GM19452 (cell line): ENCODE results near the gene SMAD6.
A peak's percentile ranks its signal among the peaks of the same experiment; 100 is the strongest.
"Not testable (repeated sequence)": the region's sequence is repeated elsewhere in the genome, so short reads cannot be mapped to it uniquely, and the experiment has no call there.

Source experiments
- ATAC-seq: cut with Tn5 transposase; IDR thresholded peaks from one replicate; pipeline ENCODE4 v1.9.1; 2021; ENCODE audit not compliant: unreplicated experiment

SMAD6 gene

DNA sequence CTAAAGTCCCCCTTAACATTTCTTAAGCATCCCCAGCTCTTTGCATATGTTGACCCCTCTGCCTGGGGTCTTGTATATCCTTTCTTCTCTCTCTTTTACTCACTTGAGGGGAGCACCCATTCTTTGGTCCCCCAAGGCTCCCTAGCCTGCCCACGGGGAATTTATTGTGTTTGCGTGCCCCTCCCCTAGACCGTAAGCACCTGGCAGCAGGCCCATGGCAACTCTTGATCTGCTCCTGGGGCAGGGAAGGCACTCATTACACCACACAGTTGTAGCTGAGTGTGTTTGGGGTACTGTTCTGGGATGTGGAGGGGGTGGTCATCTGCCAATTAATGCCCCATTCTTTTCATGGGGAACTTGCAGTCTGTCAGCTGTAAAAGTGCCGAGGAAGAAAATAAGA, 27.3 kb upstream of the SMAD6 start:
- no peak for ATAC-seq

GRCh38 chr15:66675446-66675845, 26.6 kb upstream of the SMAD6 start:
- ATAC-seq: no peak

DNA sequence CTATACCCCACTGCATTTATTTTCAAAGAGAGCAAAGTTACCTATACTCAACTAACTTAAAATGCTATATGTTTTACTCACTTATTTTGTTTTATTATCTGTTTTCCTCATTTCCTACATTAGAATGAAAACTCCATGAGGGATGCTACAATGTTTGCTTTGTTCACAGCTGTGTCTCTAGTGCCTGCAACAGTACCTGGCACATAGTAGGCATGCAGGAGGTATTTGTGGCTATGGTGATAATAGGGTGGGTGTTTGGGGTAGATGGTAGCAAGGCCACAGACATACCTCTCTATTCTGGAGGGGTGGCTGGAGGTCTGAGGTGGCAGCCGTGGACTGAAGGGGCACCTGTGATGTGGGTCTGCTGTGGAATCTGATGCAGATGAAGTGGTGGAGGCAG, 24.7 kb upstream of the SMAD6 start:
- ATAC-seq: no peak

- ATAC-seq: no peak
Observed at GRCh38 chr15:66679061-66679656, 22.9 kb upstream of the SMAD6 start.

DNA sequence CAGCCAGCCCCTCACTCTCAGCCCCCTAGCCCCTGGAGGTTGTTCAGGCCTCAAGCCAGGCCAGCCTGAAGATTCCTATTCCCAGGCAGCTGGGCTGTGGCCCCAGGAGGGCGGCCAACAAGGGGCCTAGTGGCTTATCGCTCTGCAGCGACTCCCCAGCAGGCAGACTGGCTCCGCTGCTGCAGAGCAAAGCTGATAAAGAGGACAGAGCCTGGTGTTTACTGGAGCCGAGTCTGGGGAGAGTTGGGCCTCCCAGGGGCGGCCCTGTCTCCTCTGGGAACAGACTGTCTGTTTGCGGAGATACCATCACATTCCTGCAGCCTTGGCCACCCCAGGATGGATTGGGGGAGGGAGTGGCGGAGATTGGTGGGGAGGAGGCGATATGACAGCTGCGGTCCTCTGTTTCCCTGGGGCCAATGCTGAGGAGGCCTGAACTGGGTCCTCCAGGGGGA, 22.4 kb upstream of the SMAD6 start:
- ATAC-seq: no peak

- no peak for ATAC-seq
Observed at GRCh38 chr15:66680502-66680901, 21.5 kb upstream of the SMAD6 start.

DNA sequence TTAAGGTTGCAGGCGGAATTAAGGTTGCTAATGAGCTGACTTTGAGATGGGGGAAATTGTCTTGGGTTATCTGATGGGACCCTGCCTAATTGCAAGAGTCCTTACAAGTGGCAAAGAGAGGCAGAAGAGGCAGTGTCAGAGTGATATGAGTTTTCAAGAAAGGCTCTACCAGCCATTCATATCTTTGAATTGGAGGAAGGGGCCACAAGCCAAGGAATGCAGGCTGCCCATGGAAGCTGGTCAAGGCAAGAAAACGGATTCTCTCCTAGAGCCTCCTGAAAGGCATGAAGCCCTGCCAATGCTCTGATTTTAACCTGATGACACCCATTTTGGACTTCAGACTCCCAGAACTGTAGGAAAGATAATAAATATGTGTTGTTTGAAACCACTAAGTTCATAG, 20.6 kb upstream of the SMAD6 start:
- ATAC-seq: no peak

- no peak for ATAC-seq
Observed at GRCh38 chr15:66682246-66682645, 19.8 kb upstream of the SMAD6 start.

DNA sequence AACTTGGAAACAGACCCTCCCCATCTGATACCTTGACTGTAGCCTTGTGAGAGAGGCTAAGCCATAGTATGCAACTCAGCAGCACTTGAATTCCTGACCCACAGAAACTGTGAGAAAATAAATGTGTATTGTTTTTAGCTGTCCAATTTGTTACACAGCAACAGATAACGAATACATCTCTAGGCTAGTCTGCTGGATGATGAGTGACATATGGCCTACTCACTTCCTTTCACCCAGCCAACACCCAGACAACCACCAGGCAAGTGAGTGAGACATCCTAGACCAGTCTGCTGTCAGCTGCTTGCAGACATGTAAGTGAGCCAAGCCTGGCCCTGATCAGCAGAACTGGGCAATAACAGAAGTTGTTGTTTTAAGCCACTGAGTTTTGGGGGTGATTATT, 19.2 kb upstream of the SMAD6 start:
- ATAC-seq: no peak

DNA sequence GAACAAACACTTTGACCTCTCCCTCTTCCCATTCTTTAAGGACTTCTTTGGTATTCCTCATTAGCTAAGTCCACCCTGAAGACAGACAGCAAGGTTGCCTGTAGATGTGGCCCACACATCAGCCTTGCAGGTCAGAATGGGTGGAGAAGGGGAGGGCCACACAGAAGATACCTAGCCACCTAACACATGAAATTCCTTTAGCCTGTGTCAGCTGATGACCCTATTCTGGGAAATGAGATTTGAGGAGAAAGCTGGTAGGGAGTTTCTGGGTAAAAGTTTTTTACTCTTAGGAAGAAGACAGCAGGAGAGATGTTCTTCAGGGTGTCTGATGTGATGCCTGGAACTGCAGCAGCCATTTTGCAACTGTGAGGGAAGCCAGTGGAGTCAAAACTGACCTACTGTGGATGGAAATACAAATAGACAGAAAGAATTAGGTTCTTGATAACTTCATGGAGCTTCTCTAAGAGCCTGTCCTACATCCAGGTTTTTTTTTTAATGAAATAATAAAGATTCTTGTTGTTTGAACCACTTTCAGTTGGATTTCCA, 17.8 kb upstream of the SMAD6 start:
- ATAC-seq: no peak

DNA sequence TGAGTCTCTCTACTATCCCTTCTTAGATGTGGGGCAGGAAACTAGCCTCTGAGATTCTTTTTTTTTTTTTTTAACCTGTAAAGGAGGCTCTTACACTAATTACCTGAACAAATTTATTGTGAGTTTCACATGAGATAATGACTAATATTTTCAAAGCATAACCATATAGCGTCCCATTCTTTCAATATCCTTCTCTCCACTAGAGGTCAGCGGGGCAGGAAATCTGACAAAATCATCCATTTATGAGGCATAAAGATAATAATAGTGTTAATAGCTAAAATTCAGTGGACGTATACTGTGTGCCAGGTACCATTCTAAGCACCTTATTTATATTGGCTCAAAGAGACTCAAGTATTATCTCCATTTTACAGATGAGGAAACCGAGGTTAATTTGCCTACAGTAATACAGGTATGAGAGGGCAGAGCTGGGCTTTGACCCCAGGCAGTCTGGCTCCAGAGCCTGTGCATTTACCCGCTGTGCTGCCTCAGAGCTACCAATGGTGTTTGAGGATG, 16.3 kb upstream of the SMAD6 start:
- ATAC-seq: no peak

DNA sequence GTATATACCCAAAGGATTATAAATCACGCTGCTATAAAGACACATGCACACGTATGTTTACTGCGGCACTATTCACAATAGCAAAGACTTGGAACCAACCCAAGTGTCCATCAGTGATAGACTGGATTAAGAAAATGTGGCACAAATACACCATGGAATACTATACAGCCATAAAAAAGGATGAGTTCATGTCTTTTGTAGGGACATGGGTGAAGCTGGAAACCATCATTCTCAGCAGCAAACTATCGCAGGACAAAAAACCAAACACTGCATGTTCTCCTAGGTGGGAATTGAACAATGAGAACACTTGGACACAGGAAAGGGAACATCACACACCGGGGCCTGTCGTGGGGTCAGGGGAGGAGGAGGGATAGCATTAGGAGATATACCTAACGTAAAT, 11.1 kb upstream of the SMAD6 start:
- ATAC-seq: not testable (repeated sequence)

- no peak for ATAC-seq
Observed at GRCh38 chr15:66691727-66692126, 10.3 kb upstream of the SMAD6 start.

DNA sequence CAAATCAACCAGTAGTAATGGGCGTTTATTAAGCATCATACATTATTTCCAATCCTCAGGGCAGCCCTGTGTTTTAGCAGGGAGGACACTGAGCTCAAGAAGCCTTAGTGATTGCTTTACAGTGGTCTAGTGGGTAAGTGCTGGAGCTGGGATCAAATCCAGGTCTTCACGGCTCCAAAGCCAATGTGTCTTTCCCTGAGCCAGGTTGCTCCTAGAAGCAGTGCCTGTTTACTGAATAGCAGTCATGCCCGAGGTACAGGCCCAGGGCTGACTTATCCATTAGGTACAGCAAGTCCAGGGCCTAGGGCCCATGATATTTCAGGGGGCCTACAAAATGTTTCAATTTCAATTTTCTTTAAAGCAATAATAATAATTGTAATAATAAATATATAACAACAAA, 9.6 kb upstream of the SMAD6 start:
- no peak for ATAC-seq

DNA sequence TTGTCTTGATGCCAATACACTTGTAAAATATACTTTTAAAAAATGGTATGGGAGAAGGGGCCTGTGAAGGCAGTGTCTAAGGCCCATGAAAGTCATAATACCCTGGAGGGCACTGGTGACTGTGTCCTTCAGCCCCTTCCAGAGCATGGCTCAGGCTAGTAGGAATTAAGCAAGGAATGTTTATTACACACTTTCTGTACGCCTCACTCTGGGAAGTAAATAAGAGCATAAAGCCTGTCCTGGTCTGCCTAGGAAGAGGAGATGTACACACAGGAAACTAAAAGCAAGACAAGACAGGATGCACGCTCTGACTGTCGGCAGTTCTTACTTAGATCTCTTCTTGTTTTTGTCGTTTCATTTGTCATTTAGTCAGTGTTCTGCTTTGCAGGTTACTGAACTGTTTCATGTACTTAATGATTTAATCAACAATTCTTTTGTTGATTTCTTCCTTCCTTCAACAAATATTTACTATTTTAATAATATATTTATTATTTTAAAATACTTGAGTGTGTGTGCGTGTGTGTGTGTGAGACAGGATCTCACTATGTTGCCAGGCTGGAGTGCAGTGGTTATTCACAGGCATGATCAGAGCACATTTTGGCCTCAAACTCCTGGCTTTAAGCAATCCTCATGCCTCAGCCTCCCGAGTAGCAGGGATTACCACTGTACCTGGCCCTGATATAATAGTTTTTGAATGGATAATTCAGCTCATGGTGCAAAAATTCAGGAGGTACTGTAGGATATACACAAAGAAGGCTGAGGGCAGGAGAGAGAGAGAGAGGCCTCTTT, 9.0 kb upstream of the SMAD6 start:
- ATAC-seq: no peak

DNA sequence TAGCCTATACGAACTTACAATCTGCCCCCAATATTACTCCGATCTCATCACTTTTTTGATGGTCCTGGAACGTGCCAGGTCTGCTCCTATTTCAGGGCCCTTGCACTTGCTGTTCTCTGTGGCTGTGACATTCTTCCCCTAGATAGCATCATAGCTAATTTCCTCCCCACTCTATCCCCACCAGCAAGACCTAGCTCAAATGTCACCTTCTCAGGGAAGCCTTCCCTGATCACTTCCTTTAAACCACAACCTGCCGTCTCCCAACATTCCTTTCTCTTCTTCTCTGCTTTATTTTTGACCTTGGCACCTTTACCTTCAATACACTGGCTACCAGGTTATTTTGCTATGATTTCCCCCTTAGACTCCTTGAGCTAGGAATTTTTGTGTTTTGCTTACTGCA, 5.3 kb upstream of the SMAD6 start:
- ATAC-seq: no peak

DNA sequence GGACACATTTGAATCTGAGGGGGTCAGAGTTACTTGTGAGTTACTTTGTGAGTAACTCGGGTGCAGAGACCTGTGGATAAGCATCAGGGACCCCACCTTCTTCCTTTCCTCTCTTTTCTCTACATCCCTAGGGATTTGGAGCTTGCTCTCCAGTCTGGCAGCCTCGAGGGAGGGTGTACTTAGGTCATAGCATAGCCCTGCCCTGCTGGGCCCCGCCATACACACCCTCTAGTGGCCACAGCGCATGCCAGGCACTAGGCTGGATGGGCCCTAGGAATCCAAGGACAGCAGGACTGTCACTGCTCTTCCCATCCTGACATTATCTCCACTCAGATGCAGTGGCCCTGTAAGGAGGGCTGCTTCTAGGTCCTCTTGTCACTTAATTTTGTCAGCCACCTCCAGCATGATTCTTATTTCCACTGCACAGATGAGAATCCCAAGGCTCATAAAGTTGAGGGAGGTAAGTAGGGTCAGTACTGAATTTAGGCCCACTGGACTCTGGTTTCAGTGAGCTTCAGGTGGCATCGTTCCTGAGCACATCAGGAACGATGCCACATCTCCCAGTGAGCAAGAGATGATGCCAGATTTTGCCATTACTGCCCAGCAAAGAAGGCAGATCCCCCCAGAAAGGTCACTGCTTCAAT, 3.6 kb upstream of the SMAD6 start:
- no peak for ATAC-seq

- no peak for ATAC-seq
Observed at GRCh38 chr15:66698971-66699370, 3.1 kb upstream of the SMAD6 start.

- ATAC-seq: no peak
Observed at GRCh38 chr15:66700412-66700801, 1.6 kb upstream of the SMAD6 start.

DNA sequence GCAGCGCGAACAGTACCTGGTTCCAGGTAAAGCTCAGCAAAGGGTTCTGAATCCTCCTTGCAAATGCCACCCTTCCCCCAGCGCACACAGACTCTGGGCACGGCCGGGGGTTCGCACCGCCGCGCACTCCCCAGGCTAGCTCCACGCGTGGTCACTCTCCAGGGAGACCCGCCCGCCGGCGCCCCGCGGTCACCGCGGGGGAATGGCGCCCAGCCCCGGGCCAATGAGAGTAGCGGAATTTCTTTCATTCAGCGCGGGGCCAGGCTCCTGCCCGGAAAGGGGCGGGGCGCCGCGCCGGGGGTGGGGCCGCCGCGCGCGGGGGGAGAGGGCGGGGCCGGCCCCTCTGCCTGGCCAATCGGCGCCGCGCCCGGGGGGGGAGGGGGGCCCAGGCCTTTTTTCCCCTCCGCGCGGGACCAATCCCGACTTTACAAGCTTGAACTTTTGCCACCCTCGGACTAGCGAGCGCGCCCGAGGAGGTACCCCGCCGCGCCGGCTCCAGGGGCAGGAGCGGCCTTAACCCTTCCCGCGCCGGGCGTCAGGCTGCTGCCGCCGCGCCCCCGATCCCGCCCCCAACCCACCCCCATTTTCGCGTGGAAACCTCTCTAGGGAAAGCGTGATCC, 1.1 kb upstream of the SMAD6 start:
- peak; percentile 65 for ATAC-seq

DNA sequence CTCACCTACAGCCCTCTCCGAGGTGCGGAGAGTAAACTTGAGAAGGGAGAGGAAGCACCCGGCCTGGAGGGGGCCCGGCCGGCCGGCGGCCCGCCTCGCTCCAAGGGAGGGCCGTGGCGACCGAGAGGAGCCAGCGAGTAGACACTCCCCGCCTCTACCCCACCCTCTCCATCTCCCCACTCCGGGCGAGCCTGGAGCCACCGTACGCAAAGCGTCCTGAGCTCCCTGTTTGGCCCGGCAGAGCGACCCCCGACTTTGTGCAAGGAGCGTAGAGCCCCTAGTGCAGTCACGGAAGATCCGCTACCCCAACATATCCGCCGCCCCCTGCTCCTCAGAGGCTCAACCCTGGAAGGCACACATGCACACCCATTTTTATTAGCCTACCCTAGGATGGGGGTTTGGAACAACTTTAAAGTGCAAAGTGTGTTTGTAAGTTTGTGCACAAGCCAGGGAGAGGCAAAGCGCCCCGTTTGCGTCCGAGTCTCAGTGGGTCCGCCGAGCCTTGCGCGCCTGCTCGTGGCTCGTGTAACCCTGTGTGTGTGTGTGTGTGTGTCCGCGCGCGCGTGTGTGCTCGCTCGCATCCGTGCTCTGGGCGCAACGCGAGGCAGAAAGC, 508 bp upstream of the SMAD6 start:
- peak; percentile 32 for ATAC-seq
